ENCODE data around the gene RBM5. TPM values are rescaled to one million over a fixed set of nuclear protein-coding genes. Genes with fewer than 3 reads are reported as not detected.
"Not testable (repeated sequence)": the region's sequence is repeated elsewhere in the genome, so short reads cannot be mapped to it uniquely, and the experiment has no call there.

Gene RBM5
- 264 TPM for polyA plus RNA-seq (2013, experiment 1 of 4)
- 245 TPM for polyA plus RNA-seq (2013, experiment 2 of 4)
- 226 TPM for polyA plus RNA-seq (2013, experiment 3 of 4)
- polyA plus RNA-seq (2013, experiment 4 of 4), result 268 TPM

- peaks cover 27% of the 10 kb centered on the region for H3K36me3 ChIP-seq (ENCODE audit: control insufficient read depth, insufficient read depth, low read length)
- peak within 1 kb of the TSS; percentile 85 for H3K4me3 ChIP-seq (ENCODE audit: insufficient read depth, low read depth, low read length)
- peak within 1 kb of the TSS; percentile 50 for H3K27ac ChIP-seq (ENCODE audit: insufficient read depth, low read depth, low read length, poor library complexity, severe bottlenecking)
- H3K4me1 ChIP-seq (ENCODE audit: control insufficient read depth, insufficient read depth, low read length), result peaks cover 7% of the 10 kb centered on the region
- no peaks in the 10 kb centered on the region for H3K9me3 ChIP-seq (ENCODE audit: control insufficient read depth, low read length)
- no peaks in the 10 kb centered on the region for H3K27me3 ChIP-seq (ENCODE audit: control insufficient read depth, insufficient read depth, low read length, poor library complexity, severe bottlenecking)
- WGBS, 2 experiments, result 1% methylated on average over 61 of the region's 61 CpGs
Observed at GRCh38 chr3:50088725-50089608, at the start of gene RBM5. Gene RBM5, plus strand, starts transcription at chr3:50088919. Its CDS starts 1,516 bp downstream, at chr3:50090435.

DNA sequence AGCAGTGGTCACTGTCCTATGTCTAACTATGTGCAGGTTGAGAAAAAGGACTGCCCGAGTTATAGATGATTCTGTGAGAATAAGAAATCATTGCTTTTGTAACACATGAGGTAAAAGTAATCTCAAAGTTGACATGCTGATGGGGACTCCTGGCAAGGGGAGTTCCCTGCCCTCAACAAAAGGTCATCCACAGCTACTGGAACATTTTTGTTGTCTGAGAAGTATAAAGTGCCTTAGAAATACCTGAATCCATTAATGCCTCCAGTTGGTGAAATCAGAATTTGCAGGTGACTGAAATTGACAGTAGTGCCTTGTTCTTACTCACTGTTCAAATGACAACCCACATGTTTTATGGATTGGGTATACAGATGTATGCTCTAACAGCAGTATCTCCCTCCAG, 43.7 kb upstream of the RBM5 start:
- Histone ChIP-seq H3K27me3 (ENCODE audit: control insufficient read depth, insufficient read depth, low read length, poor library complexity, severe bottlenecking) (no peaks in the 10 kb centered on the region), H3K4me3 (ENCODE audit: insufficient read depth, low read depth, low read length) (no peak overlapping the region), H3K36me3 (ENCODE audit: control insufficient read depth, insufficient read depth, low read length) (peaks cover 5% of the 10 kb centered on the region), H3K9me3 (ENCODE audit: control insufficient read depth, low read length) (no peaks in the 10 kb centered on the region), H3K4me1 (ENCODE audit: control insufficient read depth, insufficient read depth, low read length) (no peaks in the 10 kb centered on the region), H3K27ac (ENCODE audit: insufficient read depth, low read depth, low read length, poor library complexity, severe bottlenecking) (no peak overlapping the region)
- 91 to 95% methylated on average over 1 of the region's 1 CpG for WGBS, 2 experiments

GRCh38 chr3:50047426-50047825, 41.3 kb upstream of the RBM5 start:
- Histone ChIP-seq H3K36me3 (ENCODE audit: control insufficient read depth, insufficient read depth, low read length) (peaks cover 5% of the 10 kb centered on the region), H3K27me3 (ENCODE audit: control insufficient read depth, insufficient read depth, low read length, poor library complexity, severe bottlenecking) (no peaks in the 10 kb centered on the region), H3K4me3 (ENCODE audit: insufficient read depth, low read depth, low read length) (no peak overlapping the region), H3K4me1 (ENCODE audit: control insufficient read depth, insufficient read depth, low read length) (no peaks in the 10 kb centered on the region), H3K9me3 (ENCODE audit: control insufficient read depth, low read length) (no peaks in the 10 kb centered on the region), H3K27ac (ENCODE audit: insufficient read depth, low read depth, low read length, poor library complexity, severe bottlenecking) (no peak overlapping the region)
- WGBS, 2 experiments, result 94 to 100% methylated on average over 4 of the region's 4 CpGs

DNA sequence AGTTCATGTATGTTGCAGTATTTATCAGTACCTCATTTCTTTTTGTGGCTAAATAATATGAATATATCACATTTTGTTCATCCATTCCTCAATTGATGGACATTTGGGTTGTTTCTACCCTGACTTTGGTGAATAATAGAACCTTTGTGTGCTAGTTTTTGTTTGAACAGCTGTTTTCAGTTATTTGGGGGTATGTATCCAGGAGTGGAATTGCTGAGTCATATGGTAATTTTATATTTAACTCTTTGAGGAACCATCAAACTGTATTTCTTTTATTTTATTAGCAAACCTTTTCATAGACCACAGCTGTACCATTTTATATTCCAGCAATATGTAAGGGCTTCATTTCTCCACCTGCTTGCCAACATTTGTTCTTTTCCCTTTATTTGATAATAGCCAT, 38.4 kb upstream of the RBM5 start:
- H3K36me3 ChIP-seq (ENCODE audit: control insufficient read depth, insufficient read depth, low read length), result peaks cover 9% of the 10 kb centered on the region
- H3K4me3 ChIP-seq (ENCODE audit: insufficient read depth, low read depth, low read length), result no peak overlapping the region
- H3K27ac ChIP-seq (ENCODE audit: insufficient read depth, low read depth, low read length, poor library complexity, severe bottlenecking), result no peak overlapping the region
- H3K4me1 ChIP-seq (ENCODE audit: control insufficient read depth, insufficient read depth, low read length), result no peaks in the 10 kb centered on the region
- no peaks in the 10 kb centered on the region for H3K9me3 ChIP-seq (ENCODE audit: control insufficient read depth, low read length)
- H3K27me3 ChIP-seq (ENCODE audit: control insufficient read depth, insufficient read depth, low read length, poor library complexity, severe bottlenecking), result no peaks in the 10 kb centered on the region

- peaks cover 34% of the 10 kb centered on the region for H3K36me3 ChIP-seq (ENCODE audit: control insufficient read depth, insufficient read depth, low read length)
- no peaks in the 10 kb centered on the region for H3K4me1 ChIP-seq (ENCODE audit: control insufficient read depth, insufficient read depth, low read length)
- H3K9me3 ChIP-seq (ENCODE audit: control insufficient read depth, low read length), result no peaks in the 10 kb centered on the region
- WGBS, 2 experiments, result 96 to 99% methylated on average over 6 of the region's 6 CpGs
- H3K27me3 ChIP-seq (ENCODE audit: control insufficient read depth, insufficient read depth, low read length, poor library complexity, severe bottlenecking), result no peaks in the 10 kb centered on the region
- H3K4me3 ChIP-seq (ENCODE audit: insufficient read depth, low read depth, low read length), result no peak overlapping the region
- H3K27ac ChIP-seq (ENCODE audit: insufficient read depth, low read depth, low read length, poor library complexity, severe bottlenecking), result no peak overlapping the region
Observed at GRCh38 chr3:50057756-50058155, 31.0 kb upstream of the RBM5 start.

DNA sequence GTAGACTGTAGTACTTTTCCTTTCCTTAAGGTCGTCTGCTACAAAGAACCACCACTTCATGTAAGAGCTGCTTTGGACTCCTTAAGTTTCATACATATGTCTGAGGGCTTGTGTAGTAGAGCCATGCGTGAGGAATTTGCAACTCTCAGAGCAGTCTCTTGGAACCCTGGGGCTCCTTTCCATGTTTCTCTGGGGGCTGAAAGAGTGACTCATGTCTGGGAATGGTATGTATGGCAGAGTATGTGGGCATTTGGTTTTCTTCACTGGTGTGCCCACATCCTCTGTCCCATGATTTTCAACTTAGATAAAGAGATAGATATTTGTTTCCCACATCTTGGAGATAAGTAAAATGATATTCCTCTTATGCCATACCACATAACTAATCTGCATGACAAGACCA, 20.6 kb upstream of the RBM5 start:
- no peak overlapping the region for H3K27ac ChIP-seq (ENCODE audit: insufficient read depth, low read depth, low read length, poor library complexity, severe bottlenecking)
- no peaks in the 10 kb centered on the region for H3K9me3 ChIP-seq (ENCODE audit: control insufficient read depth, low read length)
- H3K4me3 ChIP-seq (ENCODE audit: insufficient read depth, low read depth, low read length), result no peak overlapping the region
- peaks cover 45% of the 10 kb centered on the region for H3K36me3 ChIP-seq (ENCODE audit: control insufficient read depth, insufficient read depth, low read length)
- H3K27me3 ChIP-seq (ENCODE audit: control insufficient read depth, insufficient read depth, low read length, poor library complexity, severe bottlenecking), result no peaks in the 10 kb centered on the region
- WGBS, 2 experiments, result 89 to 95% methylated on average over 2 of the region's 2 CpGs
- H3K4me1 ChIP-seq (ENCODE audit: control insufficient read depth, insufficient read depth, low read length), result no peaks in the 10 kb centered on the region

DNA sequence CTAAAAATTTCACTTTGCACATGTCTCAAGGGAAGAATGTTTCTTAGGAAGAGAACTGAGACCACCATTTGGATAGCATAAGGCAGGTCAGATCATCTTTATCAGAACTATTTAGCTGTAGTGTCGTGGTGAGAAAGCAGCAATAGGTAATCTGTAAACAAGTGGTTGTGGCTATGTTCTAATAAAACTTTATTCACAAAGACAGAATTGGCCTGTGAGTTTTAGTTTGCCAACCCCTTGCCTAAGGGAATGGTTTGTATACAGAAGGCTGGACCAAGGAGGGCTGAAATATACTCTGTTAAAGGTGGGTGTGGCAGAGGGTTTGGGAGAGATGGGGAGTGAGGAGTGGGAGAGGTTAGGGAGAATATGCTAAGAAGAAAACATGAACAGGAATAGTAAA, 10.6 kb upstream of the RBM5 start:
- H3K4me1 ChIP-seq (ENCODE audit: control insufficient read depth, insufficient read depth, low read length), result no peaks in the 10 kb centered on the region
- no peaks in the 10 kb centered on the region for H3K9me3 ChIP-seq (ENCODE audit: control insufficient read depth, low read length)
- no peak overlapping the region for H3K27ac ChIP-seq (ENCODE audit: insufficient read depth, low read depth, low read length, poor library complexity, severe bottlenecking)
- no peaks in the 10 kb centered on the region for H3K27me3 ChIP-seq (ENCODE audit: control insufficient read depth, insufficient read depth, low read length, poor library complexity, severe bottlenecking)
- WGBS, 2 experiments, result 94 to 100% methylated on average over 1 of the region's 1 CpG
- no peak overlapping the region for H3K4me3 ChIP-seq (ENCODE audit: insufficient read depth, low read depth, low read length)
- H3K36me3 ChIP-seq (ENCODE audit: control insufficient read depth, insufficient read depth, low read length), result peaks cover 15% of the 10 kb centered on the region

DNA sequence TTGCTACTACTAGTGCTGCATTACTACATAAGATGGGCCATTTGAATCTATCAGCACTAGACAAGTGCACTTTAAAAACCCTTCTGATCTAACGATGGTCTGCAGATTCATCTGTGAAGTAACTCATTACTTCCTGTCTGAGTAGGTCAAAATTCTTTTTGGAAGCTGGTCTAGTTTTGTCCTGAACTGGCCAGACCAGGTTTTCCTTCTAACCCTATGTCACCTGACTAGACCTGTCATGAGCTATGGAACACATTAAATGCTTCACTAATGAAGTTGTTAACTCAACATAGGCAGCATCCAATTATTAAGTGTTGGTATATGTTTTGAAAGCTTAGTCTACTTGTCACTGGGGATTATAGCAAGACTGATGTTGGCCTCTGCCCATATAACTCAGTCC, 10.1 kb upstream of the RBM5 start:
- 92 to 98% methylated on average over 1 of the region's 1 CpG for WGBS, 2 experiments
- Histone ChIP-seq H3K4me3 (ENCODE audit: insufficient read depth, low read depth, low read length) (no peak overlapping the region), H3K36me3 (ENCODE audit: control insufficient read depth, insufficient read depth, low read length) (peaks cover 9% of the 10 kb centered on the region), H3K27ac (ENCODE audit: insufficient read depth, low read depth, low read length, poor library complexity, severe bottlenecking) (no peak overlapping the region), H3K9me3 (ENCODE audit: control insufficient read depth, low read length) (no peaks in the 10 kb centered on the region), H3K27me3 (ENCODE audit: control insufficient read depth, insufficient read depth, low read length, poor library complexity, severe bottlenecking) (no peaks in the 10 kb centered on the region), H3K4me1 (ENCODE audit: control insufficient read depth, insufficient read depth, low read length) (no peaks in the 10 kb centered on the region)

DNA sequence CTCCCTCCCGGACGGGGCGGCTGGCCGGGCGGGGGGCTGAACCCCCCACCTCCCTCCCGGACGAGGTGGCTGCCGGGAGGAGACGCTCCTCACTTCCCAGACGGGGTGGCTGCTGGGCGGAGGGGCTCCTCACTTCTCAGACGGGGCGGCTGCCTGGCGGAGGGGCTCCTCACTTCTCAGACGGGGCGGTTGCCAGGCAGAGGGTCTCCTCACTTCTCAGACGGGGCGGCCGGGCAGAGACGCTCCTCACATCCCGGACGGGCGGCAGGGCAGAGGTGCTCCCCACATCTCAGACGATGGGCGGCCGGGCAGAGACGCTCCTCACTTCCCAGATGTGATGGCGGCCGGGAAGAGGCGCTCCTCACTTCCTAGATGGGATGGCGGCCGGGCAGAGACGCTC, 3.8 kb upstream of the RBM5 start:
- not testable (repeated sequence) for H3K9me3 ChIP-seq (ENCODE audit: control insufficient read depth, low read length); H3K36me3 ChIP-seq (ENCODE audit: control insufficient read depth, insufficient read depth, low read length); H3K27ac ChIP-seq (ENCODE audit: insufficient read depth, low read depth, low read length, poor library complexity, severe bottlenecking); H3K4me1 ChIP-seq (ENCODE audit: control insufficient read depth, insufficient read depth, low read length); H3K27me3 ChIP-seq (ENCODE audit: control insufficient read depth, insufficient read depth, low read length, poor library complexity, severe bottlenecking); H3K4me3 ChIP-seq (ENCODE audit: insufficient read depth, low read depth, low read length)
- WGBS, 2 experiments, result 92 to 99% methylated on average over 19 to 24 of the region's 33 CpGs

DNA sequence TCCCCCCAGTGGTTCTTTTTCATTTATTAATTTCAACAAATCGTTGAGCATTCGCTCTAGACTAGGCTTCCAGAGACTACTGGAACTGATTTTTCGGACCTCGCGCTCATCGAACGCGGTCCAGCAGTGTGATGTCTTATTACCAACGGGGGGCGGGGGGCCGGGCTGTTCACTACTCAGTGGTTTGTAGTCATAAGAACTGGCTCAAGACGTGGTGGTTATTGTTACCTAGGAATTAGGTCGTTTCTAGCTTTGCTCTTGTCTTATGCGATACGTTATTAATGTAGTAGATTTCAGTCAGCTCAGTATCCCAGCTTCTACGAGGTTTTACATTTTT, 858 bp downstream of the RBM5 start:
- no peaks in the 10 kb centered on the region for H3K27me3 ChIP-seq (ENCODE audit: control insufficient read depth, insufficient read depth, low read length, poor library complexity, severe bottlenecking)
- H3K27ac ChIP-seq (ENCODE audit: insufficient read depth, low read depth, low read length, poor library complexity, severe bottlenecking), result no peak overlapping the region
- no peaks in the 10 kb centered on the region for H3K9me3 ChIP-seq (ENCODE audit: control insufficient read depth, low read length)

More for the DNA sequence above, 858 bp downstream of the RBM5 start:
- Histone ChIP-seq H3K4me1 (ENCODE audit: control insufficient read depth, insufficient read depth, low read length) (peaks cover 7% of the 10 kb centered on the region), H3K4me3 (ENCODE audit: insufficient read depth, low read depth, low read length) (peak overlapping the region; percentile 85), H3K36me3 (ENCODE audit: control insufficient read depth, insufficient read depth, low read length) (peaks cover 33% of the 10 kb centered on the region)
- WGBS, 2 experiments, result 3 to 5% methylated on average over 16 of the region's 16 CpGs
